ENCODE data around the gene TRIM50. TPM values are rescaled to one million over a fixed set of nuclear protein-coding genes. Genes with fewer than 3 reads are reported as not detected.

The TRIM50 gene
- total and polyA plus RNA-seq, 2 of the 13 experiments (the other 11 are each of a cell fraction or from before 2014, with no cell fraction given): 4.2 to 24.5 TPM

DNA sequence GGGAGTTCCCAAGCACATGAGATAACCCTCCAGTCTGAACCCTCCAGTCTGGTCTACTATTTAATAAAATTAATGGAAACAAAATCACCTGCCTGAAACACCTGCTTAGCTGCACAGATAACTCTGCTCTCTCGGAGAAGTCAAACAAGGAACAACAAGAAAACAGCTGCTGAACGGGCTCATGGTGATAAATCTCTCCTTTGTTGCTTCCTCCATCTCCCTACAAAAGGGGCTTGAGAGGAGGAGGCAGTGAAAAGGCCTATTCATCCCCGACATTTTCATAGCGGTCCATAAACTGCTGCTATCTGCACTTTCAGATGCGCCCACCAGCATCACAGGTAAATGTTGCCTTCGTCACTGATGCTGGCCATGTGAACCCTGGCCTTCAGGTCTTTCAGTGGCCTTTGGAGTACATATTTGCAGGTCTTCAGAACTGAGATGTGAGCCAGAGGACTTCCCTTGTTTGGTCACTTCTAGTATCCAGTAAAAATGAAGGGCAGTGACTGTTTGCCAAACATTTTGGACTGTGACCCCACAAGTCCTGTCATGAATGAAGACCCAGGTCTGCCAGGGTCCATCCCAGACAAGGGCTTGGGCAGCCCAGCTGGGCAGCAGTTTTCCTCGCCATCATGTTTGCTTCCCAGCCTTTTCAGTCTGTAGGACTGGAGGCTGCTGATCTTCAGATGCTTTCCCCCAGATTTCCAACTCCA is 15.9 kb upstream of the TRIM50 start:
- 0 out of 5 replicates have a peak, but pooled peaks cover 0 to 5% of the 10 kb centered on the region in 2 experiments for H3K27me3 ChIP-seq (ENCODE audit: control insufficient read depth in 1 of 2, insufficient read depth in 2 of 2, low read length in 2 of 2)
- peak overlapping the region; percentile 87 for H3K4me2 ChIP-seq (ENCODE audit: low read depth, low read length)
- FAIRE-seq: peak; percentile 77
- peak; percentile 50 for ATAC-seq
- in situ Hi-C loops (cut with HindIII; ENCODE audit: extremely low pct_ligation_motif_present, low pct_unique_long_range_greater_than_20kb): loop anchor here (5.0 kb wide), 1 partner anchor 93 kb away; no protein-coding TSS in a partner anchor
- ChIA-PET POLR2A (interaction anchor here (1.2 to 3.5 kb wide), 4 partner anchors 14 to 35 kb away, joined by 3 to 28 read pairs (median 8); partner anchors contain the start of gene NSUN5), CTCF (ENCODE audit: low intra/inter-chr PET ratio, low total read pairs) (no interaction called here)
- H2AFZ ChIP-seq (ENCODE audit: low read length): no peak overlapping the region
- H3K9ac ChIP-seq (ENCODE audit: insufficient read depth, low read depth, low read length): peak overlapping the region; percentile 9; the same call in 1 of the 2 replicates
- H3K4me3 ChIP-seq (replicated peaks in 1 of 3; ENCODE audit: insufficient read depth in 1 of 3, low read depth in 2 of 3, low read length in 3 of 3): peak overlapping the region in 2 of 3 experiments; percentile 2 to 8; a peak in 1 of 6 replicates
- H3K27ac ChIP-seq (ENCODE audit: extremely low read length, insufficient read depth, low read length): peak overlapping the region; percentile 48
- intact Hi-C loops (cut with micrococcal nuclease; ENCODE audit: unreplicated experiment): loop anchor here (1.0 to 2.0 kb wide), 3 partner anchors 15 to 27 kb away; no protein-coding TSS in a partner anchor
- no TSS peak for BruUV-seq (replicated peaks)
- 3% methylated on average over 4 of the region's 7 CpGs for WGBS (ENCODE audit: low lambda C conversion rate)
- H4K20me1 ChIP-seq (ENCODE audit: insufficient read depth, low read length): no peaks in the 10 kb centered on the region
- H3K36me3 ChIP-seq (replicated peaks in 1 of 2; ENCODE audit: control insufficient read depth in 1 of 2, insufficient read depth in 2 of 2, low read length in 2 of 2): no peaks in the 10 kb centered on the region
- no peaks in the 10 kb centered on the region for H3K79me2 ChIP-seq (ENCODE audit: insufficient read depth, low read length)
- peaks cover 68% of the 10 kb centered on the region for H3K4me1 ChIP-seq (ENCODE audit: insufficient read depth, low read length)
- H3K9me3 ChIP-seq (ENCODE audit: low read length): no peaks in the 10 kb centered on the region
- DNase-seq (ENCODE audit: low spot score): peak; percentile 81
- TF ChIP-seq, protein P1, sequence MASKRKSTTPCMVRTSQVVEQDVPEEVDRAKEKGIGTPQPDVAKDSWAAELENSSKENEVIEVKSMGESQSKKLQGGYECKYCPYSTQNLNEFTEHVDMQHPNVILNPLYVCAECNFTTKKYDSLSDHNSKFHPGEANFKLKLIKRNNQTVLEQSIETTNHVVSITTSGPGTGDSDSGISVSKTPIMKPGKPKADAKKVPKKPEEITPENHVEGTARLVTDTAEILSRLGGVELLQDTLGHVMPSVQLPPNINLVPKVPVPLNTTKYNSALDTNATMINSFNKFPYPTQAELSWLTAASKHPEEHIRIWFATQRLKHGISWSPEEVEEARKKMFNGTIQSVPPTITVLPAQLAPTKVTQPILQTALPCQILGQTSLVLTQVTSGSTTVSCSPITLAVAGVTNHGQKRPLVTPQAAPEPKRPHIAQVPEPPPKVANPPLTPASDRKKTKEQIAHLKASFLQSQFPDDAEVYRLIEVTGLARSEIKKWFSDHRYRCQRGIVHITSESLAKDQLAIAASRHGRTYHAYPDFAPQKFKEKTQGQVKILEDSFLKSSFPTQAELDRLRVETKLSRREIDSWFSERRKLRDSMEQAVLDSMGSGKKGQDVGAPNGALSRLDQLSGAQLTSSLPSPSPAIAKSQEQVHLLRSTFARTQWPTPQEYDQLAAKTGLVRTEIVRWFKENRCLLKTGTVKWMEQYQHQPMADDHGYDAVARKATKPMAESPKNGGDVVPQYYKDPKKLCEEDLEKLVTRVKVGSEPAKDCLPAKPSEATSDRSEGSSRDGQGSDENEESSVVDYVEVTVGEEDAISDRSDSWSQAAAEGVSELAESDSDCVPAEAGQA (IDR thresholded peaks at IDR 0.05; ENCODE audit: low read depth): no peak
- TF ChIP-seq, protein P1 (CRISPR knock-in tag; IDR thresholded peaks at IDR 0.05; ENCODE audit: borderline replicate concordance): no peak
- TF ChIP-seq MYC (CRISPR knock-in tag; IDR thresholded peaks at IDR 0.05; ENCODE audit: borderline replicate concordance) (peak; percentile 22; the same call in 1 of the 2 replicates), RARA (CRISPR knock-in tag; IDR thresholded peaks at IDR 0.05) (peak; percentile 21; the same call in 1 of the 2 replicates), LCORL (IDR thresholded peaks at IDR 0.05) (no peak), LCORL (CRISPR knock-in tag; IDR thresholded peaks at IDR 0.05) (peak; percentile 86; the same call in 1 of the 2 replicates), HIVEP1 (CRISPR knock-in tag; IDR thresholded peaks at IDR 0.05) (peak; percentile 35; the same call in 1 of the 2 replicates), ZNF652 (CRISPR knock-in tag; IDR thresholded peaks at IDR 0.05; ENCODE audit: borderline replicate concordance, low read depth) (0 out of 2 replicates have a peak, but pooled peaks have one; percentile 23), HDAC1 (CRISPR knock-in tag; IDR thresholded peaks at IDR 0.05) (peak; percentile 83), ZEB1 (IDR thresholded peaks at IDR 0.05; ENCODE audit: insufficient replicate concordance, low read depth) (peak; percentile 76), TEAD3 (CRISPR knock-in tag; optimal IDR thresholded peaks at IDR 0.05; ENCODE audit: borderline replicate concordance) (peak; percentile 43), YEATS4 (CRISPR knock-in tag; IDR thresholded peaks at IDR 0.05; ENCODE audit: borderline replicate concordance) (peak; percentile 35; the same call in 1 of the 2 replicates), NR2C2 (CRISPR knock-in tag; IDR thresholded peaks at IDR 0.05; ENCODE audit: borderline replicate concordance) (peak; percentile 48), YY1 (IDR thresholded peaks at IDR 0.05; ENCODE audit: insufficient read depth, insufficient replicate concordance, low read depth, low read length) (no peak), HIC2 (CRISPR knock-in tag; IDR thresholded peaks at IDR 0.05; ENCODE audit: low read depth) (peak; percentile 59; the same call in 1 of the 2 replicates), HNF4G (IDR thresholded peaks at IDR 0.05; ENCODE audit: borderline replicate concordance, low read depth, low read length) (peak; percentile 73), HNF4G (CRISPR knock-in tag; IDR thresholded peaks at IDR 0.05; ENCODE audit: borderline replicate concordance, low read depth) (no peak)
